Measurements from ENCODE around the gene POLRMT.
"Not testable (repeated sequence)": the region's sequence is repeated elsewhere in the genome, so short reads cannot be mapped to it uniquely, and the experiment has no call there.

POLRMT gene

DNA sequence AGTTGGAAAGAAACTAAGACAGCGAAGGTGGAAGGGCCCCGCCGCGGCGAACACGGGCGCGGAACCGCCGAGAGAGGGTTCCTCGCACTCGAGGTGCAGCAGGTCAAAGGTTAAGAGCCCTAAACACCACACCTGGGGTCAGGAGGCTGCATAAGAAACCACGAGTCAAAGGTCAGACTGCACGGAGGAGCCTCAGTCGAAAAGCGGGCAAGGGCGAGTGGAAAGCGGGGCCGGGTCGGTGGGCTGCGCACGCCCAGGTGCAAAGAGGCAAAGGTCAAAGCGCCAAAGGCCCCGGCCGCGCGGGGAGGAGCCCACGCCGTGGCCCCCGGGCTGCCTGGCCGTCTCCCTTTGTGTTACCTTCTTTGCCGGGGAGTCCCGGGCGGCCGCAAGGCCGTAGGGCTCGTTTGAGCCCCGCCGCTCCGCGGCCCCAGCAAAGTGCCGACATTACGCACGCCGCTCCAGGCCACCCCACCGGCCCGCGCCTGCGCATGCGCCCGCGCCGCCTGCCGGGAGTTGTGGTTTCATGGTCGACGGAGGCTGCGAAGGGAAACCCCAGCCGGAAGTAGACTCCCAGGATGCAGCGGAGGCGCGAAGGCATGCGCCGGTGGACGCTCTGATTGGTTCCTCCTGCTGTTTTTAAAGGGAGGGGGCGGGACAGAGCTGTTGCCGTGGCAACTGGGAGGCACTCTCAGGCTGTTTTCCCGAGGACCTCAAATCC is at the start of gene POLRMT:
Gene POLRMT, minus strand, starts transcription at position 470 of the 718 bp plus-strand sequence. Its CDS starts 25 bp downstream, at position 445.
- in situ Hi-C loops (cut with HindIII; ENCODE audit: low sequenced_read_pairs), result no loop called here

DNA sequence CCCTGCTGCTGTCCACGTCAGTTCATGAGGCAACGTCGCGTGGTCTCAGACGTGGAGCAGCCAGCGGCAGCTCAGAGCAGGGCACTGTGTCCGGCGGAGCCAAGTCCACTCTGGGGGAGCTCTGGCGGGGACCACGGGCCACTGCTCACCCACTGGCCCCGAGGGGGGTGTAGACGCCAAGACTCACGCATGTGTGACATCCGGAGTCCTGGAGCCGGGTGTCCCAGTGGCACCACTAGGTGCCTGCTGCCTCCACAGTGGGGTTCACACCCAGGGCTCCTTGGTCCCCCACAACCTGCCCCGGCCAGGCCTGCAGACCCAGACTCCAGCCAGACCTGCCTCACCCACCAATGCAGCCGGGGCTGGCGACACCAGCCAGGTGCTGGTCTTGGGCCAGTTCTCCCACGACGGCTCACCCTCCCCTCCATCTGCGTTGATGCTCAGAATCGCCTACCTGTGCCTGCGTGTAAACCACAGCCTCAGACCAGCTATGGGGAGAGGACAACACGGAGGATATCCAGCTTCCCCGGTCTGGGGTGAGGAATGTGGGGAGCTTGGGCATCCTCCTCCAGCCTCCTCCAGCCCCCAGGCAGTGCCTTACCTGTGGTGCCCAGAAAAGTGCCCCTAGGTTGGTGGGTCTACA is 49.5 kb upstream of the POLRMT start:
- in situ Hi-C loops (cut with HindIII; ENCODE audit: low sequenced_read_pairs), result no loop called here

DNA sequence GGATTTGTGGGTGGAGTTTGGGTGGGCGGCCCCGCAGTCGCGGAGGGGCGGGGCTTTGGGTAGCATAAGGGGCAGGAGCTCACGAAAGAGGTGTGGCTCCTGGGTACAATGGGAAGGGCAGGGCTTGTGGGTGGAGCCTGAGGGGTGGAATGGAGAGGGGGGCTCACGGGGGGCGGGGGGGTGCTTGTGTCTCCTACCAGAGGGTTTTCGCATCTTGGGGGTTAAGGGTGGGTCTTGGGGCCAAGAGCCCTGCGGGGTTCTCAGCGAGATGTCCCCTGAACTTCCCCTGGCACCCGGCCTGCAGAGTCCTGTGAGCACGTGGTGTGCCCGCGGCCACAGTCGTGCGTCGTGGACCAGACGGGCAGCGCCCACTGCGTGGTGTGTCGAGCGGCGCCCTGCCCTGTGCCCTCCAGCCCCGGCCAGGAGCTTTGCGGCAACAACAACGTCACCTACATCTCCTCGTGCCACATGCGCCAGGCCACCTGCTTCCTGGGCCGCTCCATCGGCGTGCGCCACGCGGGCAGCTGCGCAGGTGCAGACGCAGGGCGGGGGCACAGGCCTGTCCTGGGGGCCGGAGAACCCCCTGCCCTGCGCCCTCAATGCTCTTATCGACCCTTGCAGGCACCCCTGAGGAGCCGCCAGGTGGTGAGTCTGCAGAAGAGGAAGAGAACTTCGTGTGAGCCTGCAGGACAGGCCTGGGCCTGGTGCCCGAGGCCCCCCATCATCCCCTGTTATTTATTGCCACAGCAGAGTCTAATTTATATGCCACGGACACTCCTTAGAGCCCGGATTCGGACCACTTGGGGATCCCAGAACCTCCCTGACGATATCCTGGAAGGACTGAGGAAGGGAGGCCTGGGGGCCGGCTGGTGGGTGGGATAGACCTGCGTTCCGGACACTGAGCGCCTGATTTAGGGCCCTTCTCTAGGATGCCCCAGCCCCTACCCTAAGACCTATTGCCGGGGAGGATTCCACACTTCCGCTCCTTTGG is 48.0 kb upstream of the POLRMT start:
- in situ Hi-C loops (cut with HindIII; ENCODE audit: low sequenced_read_pairs), result no loop called here

DNA sequence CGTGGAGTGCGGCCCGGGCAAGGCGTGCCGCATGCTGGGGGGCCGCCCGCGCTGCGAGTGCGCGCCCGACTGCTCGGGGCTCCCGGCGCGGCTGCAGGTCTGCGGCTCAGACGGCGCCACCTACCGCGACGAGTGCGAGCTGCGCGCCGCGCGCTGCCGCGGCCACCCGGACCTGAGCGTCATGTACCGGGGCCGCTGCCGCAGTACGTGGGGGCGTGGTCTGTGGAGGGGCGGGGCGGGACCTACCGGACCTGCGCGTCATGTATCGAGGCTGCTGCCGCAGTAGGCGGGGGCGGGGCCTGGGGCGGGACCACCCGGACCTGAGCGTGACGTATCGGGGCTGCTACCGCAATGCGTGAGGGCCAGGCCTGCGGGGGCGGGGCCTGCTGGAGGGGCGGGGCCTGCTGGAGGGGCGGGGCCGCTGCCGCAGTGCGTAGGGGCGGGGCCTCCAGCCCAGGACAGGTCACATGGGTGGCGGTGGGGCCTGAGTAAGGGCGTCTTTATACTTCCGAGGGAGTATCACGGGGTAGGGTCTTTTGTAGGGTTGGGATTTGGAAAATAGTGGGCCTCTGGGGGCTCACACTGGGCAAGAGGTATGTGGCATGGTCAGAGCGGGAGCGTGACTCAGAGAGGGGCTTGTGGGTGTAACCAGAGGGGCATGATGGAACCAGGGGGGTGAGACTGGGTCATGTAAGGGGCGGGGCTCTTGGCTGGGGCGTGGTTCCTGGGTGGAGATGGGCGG is 47.1 kb upstream of the POLRMT start:
- in situ Hi-C loops (cut with HindIII; ENCODE audit: low sequenced_read_pairs), result no loop called here

DNA sequence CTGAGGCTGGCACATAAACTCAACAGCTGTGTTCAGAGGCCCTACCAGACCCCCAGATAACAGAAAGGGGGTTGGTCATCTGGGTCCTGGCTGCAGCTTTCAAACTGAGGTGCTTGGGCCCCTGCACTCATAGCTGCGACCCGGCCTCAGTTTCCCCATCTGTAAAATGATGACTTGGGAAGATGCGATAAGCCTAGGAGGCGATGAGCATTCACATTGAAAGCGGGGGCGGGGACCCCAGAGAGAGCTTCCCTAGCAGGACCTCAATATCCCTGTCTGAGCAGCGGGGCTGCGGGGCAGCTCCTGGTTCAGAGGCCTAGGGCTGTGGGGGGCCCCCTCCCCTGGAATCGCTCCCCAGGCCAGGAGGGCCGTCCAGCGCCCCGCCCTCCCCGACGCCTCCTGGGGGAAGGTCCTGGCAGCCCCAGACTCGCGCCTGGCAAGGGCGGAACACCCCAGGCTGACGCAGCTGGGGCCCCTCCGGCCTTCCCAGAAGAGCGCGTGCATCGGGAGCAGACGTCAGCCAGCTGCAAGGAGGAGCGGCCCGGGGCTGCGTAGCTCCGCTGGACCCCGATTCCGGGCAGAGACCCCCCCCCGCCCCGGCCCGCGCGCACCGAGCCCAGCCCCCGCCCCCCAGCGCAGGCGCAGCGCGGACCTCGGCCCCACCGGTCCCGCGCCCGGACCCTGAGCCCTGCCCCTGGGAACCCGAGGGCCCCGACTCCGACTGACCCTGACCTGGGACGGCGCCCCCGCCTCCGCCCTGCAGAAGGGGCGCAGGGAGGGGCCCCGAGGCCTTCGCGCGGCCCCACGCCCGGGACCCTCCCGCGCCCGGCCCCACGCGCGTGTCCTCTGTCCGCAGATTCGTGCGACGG is 46.3 kb upstream of the POLRMT start:
- in situ Hi-C loops (cut with HindIII; ENCODE audit: low sequenced_read_pairs), result no loop called here

DNA sequence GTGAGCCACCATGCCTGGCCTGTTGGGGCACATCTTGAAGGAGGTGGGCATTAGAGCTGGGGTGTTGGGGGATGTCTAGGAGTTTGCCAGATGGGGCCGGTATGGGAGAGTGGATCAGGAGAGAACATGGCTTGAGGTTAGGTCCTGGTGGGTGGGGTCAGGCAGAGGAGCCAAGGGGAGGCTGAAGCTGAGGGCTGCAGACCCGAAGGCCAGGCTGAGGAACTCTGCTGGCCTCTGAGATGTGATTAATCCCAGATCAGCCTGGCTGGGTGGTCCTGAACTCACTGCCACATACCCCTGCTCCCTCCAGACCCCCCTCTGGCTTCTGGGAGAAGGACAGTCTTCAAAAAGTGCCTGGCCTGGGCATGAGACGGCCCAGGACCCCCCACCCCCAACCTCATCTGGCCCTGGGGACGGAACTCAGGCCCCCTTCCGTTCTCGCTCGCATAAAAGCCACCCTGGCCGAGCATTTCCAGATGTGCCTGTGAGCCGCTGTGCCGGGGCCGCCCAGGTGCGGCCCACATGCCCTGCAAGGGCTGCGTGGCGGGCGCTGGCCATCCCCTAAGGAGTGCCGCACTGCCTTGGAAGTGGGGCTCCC is 45.6 kb upstream of the POLRMT start:
- in situ Hi-C loops (cut with HindIII; ENCODE audit: low sequenced_read_pairs), result no loop called here

DNA sequence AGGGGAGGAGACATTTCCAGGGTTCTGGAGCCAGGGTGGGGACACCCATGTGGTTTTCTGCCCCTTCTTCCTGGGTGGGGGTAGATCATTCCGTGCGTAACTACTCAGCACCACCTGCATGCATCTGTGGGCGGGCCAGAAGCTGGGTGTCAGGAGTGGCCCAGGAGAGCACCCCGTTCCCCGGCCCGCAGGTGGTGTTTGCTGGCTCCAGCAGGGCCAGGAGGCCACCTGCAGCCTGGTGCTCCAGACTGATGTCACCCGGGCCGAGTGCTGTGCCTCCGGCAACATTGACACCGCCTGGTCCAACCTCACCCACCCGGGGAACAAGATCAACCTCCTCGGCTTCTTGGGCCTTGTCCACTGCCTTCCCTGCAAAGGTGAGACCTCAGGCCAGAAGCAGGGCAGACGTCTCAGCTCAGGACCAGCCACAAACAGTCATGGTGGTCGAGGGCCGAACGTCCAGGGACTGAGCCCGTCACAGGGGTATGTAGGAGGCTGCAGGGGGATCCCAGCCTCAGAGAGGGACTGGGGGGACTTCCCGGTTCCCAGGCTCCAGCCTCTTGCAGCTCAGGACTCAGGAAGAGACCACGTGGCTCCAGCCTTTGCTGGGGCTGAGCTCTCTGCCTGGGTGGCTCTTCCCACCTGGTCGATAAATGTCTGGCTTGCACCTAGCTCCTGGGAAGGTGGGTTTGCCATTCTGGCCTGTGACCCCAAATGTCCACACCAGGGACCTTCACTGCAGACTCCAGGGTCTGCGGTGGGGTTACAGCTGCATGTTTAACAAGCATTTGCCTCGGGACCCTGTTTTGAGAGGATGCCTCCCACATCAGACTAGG is 44.5 kb upstream of the POLRMT start:
- in situ Hi-C loops (cut with HindIII; ENCODE audit: low sequenced_read_pairs), result no loop called here

DNA sequence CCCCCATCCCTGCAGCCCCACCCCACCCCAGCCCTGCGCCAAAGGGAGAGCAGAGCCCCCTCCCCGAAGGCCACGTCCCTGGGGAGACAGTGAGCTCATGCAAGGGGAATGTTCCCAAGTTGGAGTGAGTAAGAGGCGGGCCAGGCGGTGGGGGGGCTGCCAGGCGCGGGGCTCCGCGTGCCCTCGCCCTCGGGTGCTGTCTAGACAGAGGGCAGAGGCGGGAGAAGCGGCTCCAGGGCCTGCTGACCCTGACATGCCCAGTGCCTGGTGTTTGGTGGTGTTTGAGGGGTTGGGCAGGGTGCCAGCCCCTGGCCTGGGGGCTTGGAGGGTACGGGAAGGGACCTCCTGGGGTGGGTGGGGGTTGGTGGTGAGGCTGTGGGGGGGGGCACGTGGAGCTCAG is 43.9 kb upstream of the POLRMT start:
- in situ Hi-C loops (cut with HindIII; ENCODE audit: low sequenced_read_pairs), result no loop called here

DNA sequence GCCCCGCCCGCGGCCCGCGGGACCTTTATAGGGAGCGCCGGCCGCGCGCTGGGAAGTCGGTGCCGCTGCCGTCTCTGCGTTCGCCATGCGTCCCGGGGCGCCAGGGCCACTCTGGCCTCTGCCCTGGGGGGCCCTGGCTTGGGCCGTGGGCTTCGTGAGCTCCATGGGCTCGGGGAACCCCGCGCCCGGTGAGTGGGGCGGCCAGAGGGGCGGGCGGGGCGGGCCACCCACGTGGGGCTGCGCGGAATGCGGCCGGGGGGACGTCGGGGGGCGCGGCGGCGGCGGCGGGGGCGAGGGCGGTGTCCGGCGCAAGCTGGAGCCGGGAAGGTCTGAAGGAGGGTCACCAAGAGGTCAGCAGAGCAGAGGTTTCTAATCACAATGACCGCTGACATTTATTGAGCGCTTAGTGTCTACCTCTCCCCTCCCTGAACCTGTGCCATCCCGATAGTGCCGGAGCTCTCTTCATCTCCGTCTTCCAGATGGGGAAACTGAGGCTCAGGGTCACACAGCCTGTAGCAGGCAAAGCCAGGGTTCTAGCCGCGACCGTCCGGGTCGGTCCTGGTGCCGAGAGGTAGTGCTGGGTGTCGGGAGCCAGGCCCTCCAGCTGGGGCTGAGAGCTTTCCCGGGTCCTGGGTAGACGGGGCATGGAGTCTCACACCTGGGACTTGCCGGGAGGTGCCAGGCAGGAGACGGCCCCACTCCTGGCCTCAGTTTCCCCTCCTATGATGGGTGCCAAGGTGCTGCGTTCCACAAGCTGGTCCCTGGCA is 43.2 kb upstream of the POLRMT start, which contains the start of gene FSTL3:
Gene FSTL3, plus strand, starts transcription at position 54 of the 767 bp plus-strand sequence. Its CDS starts 32 bp downstream, at position 86.
- in situ Hi-C loops (cut with HindIII; ENCODE audit: low sequenced_read_pairs), result no loop called here

DNA sequence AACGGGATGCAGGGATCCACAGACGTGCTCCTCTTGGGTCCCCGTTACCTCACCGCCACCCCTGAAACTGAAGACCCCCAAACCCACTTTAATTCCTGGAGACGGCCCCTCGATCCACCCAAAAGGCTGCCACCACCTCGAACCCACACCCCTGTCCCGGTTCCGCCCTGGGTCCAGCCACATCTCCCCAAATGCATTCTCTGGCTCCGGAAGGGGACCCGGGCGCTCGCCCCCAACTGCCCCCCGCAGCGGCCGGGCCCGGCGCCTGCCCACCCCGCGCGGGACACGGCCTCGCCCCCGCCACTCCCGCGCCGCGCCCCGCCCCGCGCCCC is 42.6 kb upstream of the POLRMT start:
- in situ Hi-C loops (cut with HindIII; ENCODE audit: low sequenced_read_pairs), result no loop called here

DNA sequence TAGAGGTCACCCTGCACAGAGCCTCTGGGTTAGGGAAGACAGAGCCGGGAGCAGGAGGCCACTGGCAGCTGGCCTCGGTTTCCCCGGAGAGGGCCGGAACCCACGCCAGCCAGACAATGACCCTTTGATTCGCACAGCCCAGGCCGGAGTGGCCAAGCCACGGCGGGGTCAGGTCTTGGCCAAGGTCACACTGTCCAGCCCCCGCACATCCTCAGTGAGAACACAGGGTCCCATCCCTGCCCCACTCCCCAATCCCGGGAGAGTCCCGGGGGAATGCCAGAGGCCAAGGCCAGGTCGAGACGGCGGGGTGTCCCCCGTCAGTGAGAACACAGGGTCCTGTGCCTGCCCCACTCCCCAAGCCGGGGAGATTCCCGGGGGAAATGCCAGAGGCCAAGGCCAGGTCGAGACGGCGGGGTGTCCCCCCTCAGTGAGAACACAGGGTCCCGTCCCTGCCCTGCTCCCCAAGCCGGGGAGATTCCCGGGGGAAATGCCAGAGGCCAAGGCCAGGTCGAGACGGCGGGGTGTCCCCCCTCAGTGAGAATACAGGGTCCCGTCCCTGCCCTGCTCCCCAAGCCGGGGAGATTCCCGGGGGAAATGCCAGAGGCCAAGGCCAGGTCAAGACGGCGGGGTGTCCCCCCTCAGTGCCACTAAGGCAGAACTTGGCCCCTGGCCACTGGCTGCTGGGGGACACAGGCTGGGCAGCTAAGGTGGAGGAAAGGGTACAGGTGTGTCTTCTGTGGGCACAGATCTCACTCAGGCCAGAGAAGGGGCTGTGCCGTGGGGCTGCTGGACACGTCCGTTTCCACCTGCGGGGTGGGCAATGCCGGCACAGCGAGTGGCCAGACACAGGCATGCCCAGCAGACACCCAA is 41.2 kb upstream of the POLRMT start:
- in situ Hi-C loops (cut with HindIII; ENCODE audit: low sequenced_read_pairs), result no loop called here

DNA sequence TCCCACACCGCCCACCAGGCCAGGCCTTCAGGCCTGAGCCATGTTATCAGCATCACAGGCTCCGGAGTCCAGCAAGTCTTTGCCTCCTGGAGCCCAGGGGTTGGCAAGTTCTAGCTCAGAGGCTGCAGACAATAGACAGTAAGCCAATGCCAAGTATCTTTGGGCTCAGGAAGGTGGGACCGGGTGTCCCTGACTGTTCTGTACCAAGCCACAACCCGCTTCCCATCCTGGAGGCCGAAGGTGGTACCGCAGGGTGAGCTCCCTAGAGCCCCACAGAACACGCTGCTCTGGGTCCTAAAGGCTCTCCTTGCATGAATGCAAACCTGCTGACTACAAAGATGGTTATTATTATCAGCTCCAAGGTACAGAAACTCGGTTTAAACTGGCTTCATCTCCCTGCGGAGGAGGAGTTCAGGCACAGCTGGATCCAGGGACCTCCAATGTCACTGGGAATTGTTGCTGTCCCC is 37.3 kb upstream of the POLRMT start:
- in situ Hi-C loops (cut with HindIII; ENCODE audit: low sequenced_read_pairs), result no loop called here

DNA sequence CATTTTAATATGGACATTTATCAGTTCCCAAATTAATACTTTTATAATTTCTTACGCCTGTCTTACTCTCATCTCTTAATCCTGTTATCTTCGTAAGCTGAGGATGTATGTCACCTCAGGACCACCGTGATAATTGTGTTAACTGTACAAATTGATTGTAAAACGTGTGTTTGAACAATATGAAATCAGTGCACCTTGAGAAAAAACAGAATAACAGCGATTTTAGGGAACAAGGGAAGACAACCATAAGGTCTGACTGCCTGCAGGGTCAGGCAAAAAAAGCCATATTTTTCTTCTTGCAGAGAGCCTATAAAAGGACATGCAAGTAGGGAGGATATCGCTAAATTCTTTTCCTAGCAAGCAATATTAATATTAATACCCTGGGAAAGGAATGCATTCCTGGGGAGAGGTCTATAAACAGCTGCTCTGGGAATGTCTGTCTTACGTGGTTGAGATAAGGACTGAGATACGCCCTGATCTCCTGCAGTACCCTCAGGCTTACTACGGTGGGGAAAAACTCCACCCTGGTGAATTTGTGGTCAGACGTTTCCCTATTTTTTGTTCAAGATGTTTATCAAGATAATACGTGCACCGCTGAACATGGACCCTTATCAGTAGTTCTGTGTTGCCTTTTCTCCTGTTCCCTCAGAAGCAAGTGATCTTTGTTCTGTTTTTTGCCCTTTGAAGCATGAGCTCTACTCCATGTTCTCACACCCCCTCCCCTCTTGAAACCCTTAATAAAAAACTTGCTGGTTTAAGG is 35.5 kb upstream of the POLRMT start:
- in situ Hi-C loops (cut with HindIII; ENCODE audit: low sequenced_read_pairs), result not testable (repeated sequence)

DNA sequence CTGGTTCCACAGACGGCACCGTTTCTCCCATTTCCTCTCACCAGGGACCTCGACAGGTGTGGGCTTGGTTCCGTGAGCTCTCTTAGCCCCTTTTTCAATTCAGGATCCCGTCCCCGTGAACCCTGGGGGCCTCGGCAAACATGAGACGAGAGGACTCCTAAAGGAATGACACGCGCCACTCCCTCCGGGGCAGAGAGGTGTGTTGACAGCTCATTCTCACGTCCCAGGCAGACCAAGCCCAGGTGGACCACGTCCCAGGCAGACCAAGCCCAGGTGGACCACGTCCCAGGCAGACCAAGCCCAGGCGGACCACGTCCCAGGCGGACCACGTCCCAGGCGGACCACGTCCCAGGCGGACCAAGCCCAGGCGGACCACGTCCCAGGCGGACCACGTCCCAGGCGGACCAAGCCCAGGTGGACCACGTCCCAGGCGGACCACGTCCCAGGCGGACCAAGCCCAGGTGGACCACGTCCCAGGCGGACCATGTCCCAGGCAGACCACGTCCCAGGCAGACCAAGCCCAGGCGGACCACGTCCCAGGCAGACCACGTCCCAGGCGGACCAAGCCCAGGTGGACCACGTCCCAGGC is 33.7 kb upstream of the POLRMT start:
- in situ Hi-C loops (cut with HindIII; ENCODE audit: low sequenced_read_pairs), result not testable (repeated sequence)

DNA sequence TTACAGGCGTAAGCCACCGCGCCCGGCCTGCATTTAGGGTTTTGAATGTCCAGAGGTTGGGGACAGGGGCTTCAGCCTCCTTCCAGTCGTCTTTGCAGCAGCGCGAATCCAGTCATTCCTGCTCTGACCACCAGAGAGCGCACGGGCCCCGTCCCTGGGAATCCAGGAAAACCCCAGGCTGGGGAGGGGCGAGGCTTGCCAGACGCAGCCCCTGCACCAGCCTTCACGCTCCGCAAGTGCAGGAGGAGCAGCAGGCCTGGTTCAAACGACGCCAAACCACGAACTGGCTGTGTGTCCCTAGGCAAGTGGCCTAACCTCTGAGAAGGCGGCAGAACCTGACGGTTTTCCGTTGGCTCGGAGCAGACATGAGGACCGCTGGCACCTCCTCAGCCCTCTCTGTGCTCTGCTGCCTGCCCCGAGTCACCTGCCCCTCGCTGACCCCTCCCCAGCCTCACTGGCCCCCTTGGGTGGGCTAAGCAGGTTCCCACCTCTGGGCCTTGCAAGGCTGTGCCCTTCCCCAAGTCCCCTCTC is 31.6 kb upstream of the POLRMT start:
- in situ Hi-C loops (cut with HindIII; ENCODE audit: low sequenced_read_pairs), result no loop called here
